Neural progenitor cell (in vitro differentiated cells): Measurements from ENCODE around the gene ANKS4B.

Source experiments
- EZH2phosphoT487 ChIP-seq: fragments of 200-600 bp; sonication (generic); IDR thresholded peaks from 2 replicates; pipeline ENCODE4 v1.6.1; 2017; ENCODE audit warnings: antibody characterized with exemption
- TF ChIP-seq, protein P1 (sequence below): fragments of 200-600 bp; sonication (generic); IDR thresholded peaks from 2 replicates; pipeline ENCODE4 v1.5.1; 2017; ENCODE audit warnings: antibody characterized with exemption, mild to moderate bottlenecking

DNA sequence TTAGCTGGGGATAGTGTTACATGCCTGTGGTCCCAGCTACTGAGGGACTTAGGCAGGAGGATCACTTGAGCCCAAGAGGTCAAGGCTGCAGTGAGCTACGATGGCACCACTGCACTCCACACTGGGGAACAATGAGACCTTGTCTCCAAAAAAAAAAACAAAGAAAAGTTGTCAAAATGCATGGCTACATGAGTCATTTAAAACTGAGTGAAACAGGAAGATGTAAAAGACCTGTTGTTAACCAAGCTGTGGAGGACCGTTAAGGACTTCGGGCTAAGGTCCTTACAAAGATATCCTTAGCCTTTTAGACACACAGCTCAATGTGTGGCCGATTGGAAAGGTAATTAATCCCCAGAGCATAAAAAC lies 47.2 kb upstream of the ANKS4B start:
- TF ChIP-seq, protein P1, sequence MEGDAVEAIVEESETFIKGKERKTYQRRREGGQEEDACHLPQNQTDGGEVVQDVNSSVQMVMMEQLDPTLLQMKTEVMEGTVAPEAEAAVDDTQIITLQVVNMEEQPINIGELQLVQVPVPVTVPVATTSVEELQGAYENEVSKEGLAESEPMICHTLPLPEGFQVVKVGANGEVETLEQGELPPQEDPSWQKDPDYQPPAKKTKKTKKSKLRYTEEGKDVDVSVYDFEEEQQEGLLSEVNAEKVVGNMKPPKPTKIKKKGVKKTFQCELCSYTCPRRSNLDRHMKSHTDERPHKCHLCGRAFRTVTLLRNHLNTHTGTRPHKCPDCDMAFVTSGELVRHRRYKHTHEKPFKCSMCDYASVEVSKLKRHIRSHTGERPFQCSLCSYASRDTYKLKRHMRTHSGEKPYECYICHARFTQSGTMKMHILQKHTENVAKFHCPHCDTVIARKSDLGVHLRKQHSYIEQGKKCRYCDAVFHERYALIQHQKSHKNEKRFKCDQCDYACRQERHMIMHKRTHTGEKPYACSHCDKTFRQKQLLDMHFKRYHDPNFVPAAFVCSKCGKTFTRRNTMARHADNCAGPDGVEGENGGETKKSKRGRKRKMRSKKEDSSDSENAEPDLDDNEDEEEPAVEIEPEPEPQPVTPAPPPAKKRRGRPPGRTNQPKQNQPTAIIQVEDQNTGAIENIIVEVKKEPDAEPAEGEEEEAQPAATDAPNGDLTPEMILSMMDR: no peak
- TF ChIP-seq EZH2phosphoT487: no peak
